DOHH2 (cell line): ENCODE measurements around the gene KRTAP10-1.

Experiments used
- H3F3A ChIP-seq: fragments of 200-600 bp; sonication (generic), shearing (Covaris generic); 2 replicates; pipeline ENCODE4 v1.6.0; 2016; ENCODE audit warnings: antibody characterized with exemption, mild to moderate bottlenecking; ENCODE audit not compliant: control insufficient read depth, insufficient read depth
- H3K27ac ChIP-seq: fragments of 200-600 bp; sonication (generic); 2 replicates; pipeline ENCODE4 v1.5.1; 2014; ENCODE audit warnings: low read depth, mild to moderate bottlenecking, low read length, moderate library complexity
- H3K27me3 ChIP-seq: fragments of 200-600 bp; sonication (generic); 2 replicates; pipeline ENCODE4 v1.6.1; 2014; ENCODE audit warnings: mild to moderate bottlenecking, low read length, mixed read lengths; ENCODE audit not compliant: control insufficient read depth
- H3K36me3 ChIP-seq: fragments of 200-600 bp; sonication (generic); 2 replicates; pipeline ENCODE4 v1.6.1; 2014; ENCODE audit warnings: mild to moderate bottlenecking, low read length, moderate library complexity, mixed read lengths; ENCODE audit not compliant: control insufficient read depth
- H3K4me1 ChIP-seq: fragments of 200-600 bp; sonication (generic); 2 replicates; pipeline ENCODE4 v1.6.1; 2014; ENCODE audit warnings: mild to moderate bottlenecking, low read length, mixed read lengths; ENCODE audit not compliant: control insufficient read depth
- H3K4me2 ChIP-seq: fragments of 200-600 bp; sonication (generic); 2 replicates; pipeline ENCODE4 v1.6.0; 2014; ENCODE audit warnings: mild to moderate bottlenecking, low read length, moderate library complexity
- H3K4me3 ChIP-seq: fragments of 200-600 bp; sonication (generic); 2 replicates; pipeline ENCODE4 v1.5.1; 2014; ENCODE audit warnings: mild to moderate bottlenecking, low read length, mixed read lengths
- H3K79me2 ChIP-seq: fragments of 200-600 bp; sonication (generic); 2 replicates; pipeline ENCODE4 v1.6.1; 2014; ENCODE audit warnings: mild to moderate bottlenecking, low read length, mixed read lengths; ENCODE audit not compliant: control insufficient read depth
- H3K9me2 ChIP-seq: fragments of 200-600 bp; sonication (generic); replicated peaks from 2 replicates; pipeline ENCODE4 v1.6.1; 2014; ENCODE audit warnings: mild to moderate bottlenecking, low read length, mixed read lengths; ENCODE audit not compliant: control insufficient read depth
- H3K9me3 ChIP-seq: fragments of 200-600 bp; sonication (generic); 2 replicates; pipeline ENCODE4 v1.6.1; 2014; ENCODE audit warnings: antibody characterized with exemption, low read length, mixed read lengths; ENCODE audit not compliant: control insufficient read depth, insufficient read depth
- H4K20me1 ChIP-seq: fragments of 200-600 bp; sonication (generic); 2 replicates; pipeline ENCODE4 v1.6.0; 2014; ENCODE audit warnings: low read depth, mild to moderate bottlenecking, antibody characterized with exemption, low read length, moderate library complexity; ENCODE audit not compliant: control insufficient read depth, insufficient read depth
- CTCF ChIP-seq: fragments of 200-600 bp; sonication (generic); IDR thresholded peaks from one replicate; pipeline ENCODE4 v1.5.1; 2014; ENCODE audit warnings: antibody characterized with exemption, mild to moderate bottlenecking, low read depth, low read length; ENCODE audit not compliant: poor library complexity, severe bottlenecking
- EZH2phosphoT487 ChIP-seq: fragments of 200-600 bp; sonication (generic); IDR thresholded peaks from 2 replicates; pipeline ENCODE4 v1.6.1; 2017; ENCODE audit warnings: borderline replicate concordance, mild to moderate bottlenecking, antibody characterized with exemption, low read length, moderate library complexity, mixed read lengths

KRTAP10-1 gene

DNA sequence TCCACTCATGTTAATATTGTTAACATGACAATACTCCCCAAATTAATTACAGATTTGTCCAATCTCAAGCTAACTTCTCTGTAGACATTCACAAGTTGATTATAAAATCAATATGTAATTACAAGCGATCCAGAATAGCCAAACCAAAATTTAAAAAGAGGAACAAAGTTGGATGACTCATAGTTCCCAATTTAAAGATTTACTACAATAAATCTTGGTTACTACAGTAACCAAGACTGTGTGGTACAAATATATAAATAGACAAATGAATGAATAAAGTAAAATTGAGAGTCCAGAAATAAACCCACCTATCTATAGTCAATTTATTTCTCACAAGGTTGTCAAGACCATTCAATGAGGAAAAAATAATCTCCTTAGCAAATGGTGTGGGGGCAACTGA lies 26.4 kb upstream of the KRTAP10-1 start:
- Histone ChIP-seq H3K79me2 (no peaks in the 10 kb centered on the region), H3K27me3 (no peaks in the 10 kb centered on the region), H3K4me1 (no peaks in the 10 kb centered on the region), H3K9me3 (no peaks in the 10 kb centered on the region), H3K4me2 (no peak overlapping the region), H3K27ac (no peak overlapping the region), H3K36me3 (no peaks in the 10 kb centered on the region), H3K4me3 (no peak overlapping the region), H3F3A (no peaks in the 10 kb centered on the region), H4K20me1 (no peaks in the 10 kb centered on the region), H3K9me2 (no peaks in the 10 kb centered on the region)
- TF ChIP-seq EZH2phosphoT487 (no peak), CTCF (no peak)

- H3K79me2 ChIP-seq = no peaks in the 10 kb centered on the region
- H3K4me1 ChIP-seq = no peaks in the 10 kb centered on the region
- no peaks in the 10 kb centered on the region for H3K27me3 ChIP-seq
- no peaks in the 10 kb centered on the region for H3K9me3 ChIP-seq
- TF ChIP-seq EZH2phosphoT487 (no peak), CTCF (no peak)
- no peak overlapping the region for H3K27ac ChIP-seq
- no peak overlapping the region for H3K4me3 ChIP-seq
- no peaks in the 10 kb centered on the region for H4K20me1 ChIP-seq
- H3K4me2 ChIP-seq = no peak overlapping the region
- H3F3A ChIP-seq = no peaks in the 10 kb centered on the region
- H3K36me3 ChIP-seq = no peaks in the 10 kb centered on the region
- no peaks in the 10 kb centered on the region for H3K9me2 ChIP-seq
Observed at GRCh38 chr21:44564886-44565598, 25.0 kb upstream of the KRTAP10-1 start.

DNA sequence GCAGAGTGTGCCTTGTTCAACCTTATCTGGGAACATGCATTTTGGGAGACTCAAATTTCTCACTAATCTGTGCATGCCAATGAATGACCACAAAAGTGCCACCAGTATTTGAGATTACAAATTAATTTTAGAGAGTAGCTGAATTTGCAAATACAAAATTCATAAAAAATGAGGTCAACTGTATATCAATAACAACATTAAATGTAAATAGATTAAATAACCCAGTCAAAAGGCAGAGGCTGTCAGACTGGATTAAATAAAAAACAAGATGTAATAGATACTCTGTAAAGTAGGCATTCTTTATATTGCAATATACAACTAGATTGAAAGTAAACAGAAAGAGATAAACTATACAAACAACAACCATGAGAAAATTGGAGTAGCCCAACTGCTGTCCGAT lies 24.1 kb upstream of the KRTAP10-1 start:
- no peaks in the 10 kb centered on the region for H3K36me3 ChIP-seq
- no peaks in the 10 kb centered on the region for H4K20me1 ChIP-seq
- no peak overlapping the region for H3K4me3 ChIP-seq
- H3K9me2 ChIP-seq = no peaks in the 10 kb centered on the region
- no peaks in the 10 kb centered on the region for H3F3A ChIP-seq
- no peak overlapping the region for H3K27ac ChIP-seq
- TF ChIP-seq CTCF = no peak
- TF ChIP-seq EZH2phosphoT487 = no peak
- no peaks in the 10 kb centered on the region for H3K9me3 ChIP-seq
- H3K4me2 ChIP-seq = no peak overlapping the region
- peaks cover 4% of the 10 kb centered on the region; the same call in 1 of the 2 replicates for H3K27me3 ChIP-seq
- no peaks in the 10 kb centered on the region for H3K4me1 ChIP-seq
- H3K79me2 ChIP-seq = no peaks in the 10 kb centered on the region
